22Rv1 (cell line): ENCODE results near the gene KCNQ4.

Experiments
- ZFX ChIP-seq: fragments of 450-650 bp; IDR thresholded peaks from 2 replicates; pipeline ENCODE4 v1.6.1; 2017; ENCODE audit warnings: antibody characterized with exemption, borderline replicate concordance
- TF ChIP-seq, protein P1 (sequence below): fragments of 450-650 bp; IDR thresholded peaks from 2 replicates; pipeline ENCODE4 v1.5.1; 2017; ENCODE audit warnings: mild to moderate bottlenecking

DNA sequence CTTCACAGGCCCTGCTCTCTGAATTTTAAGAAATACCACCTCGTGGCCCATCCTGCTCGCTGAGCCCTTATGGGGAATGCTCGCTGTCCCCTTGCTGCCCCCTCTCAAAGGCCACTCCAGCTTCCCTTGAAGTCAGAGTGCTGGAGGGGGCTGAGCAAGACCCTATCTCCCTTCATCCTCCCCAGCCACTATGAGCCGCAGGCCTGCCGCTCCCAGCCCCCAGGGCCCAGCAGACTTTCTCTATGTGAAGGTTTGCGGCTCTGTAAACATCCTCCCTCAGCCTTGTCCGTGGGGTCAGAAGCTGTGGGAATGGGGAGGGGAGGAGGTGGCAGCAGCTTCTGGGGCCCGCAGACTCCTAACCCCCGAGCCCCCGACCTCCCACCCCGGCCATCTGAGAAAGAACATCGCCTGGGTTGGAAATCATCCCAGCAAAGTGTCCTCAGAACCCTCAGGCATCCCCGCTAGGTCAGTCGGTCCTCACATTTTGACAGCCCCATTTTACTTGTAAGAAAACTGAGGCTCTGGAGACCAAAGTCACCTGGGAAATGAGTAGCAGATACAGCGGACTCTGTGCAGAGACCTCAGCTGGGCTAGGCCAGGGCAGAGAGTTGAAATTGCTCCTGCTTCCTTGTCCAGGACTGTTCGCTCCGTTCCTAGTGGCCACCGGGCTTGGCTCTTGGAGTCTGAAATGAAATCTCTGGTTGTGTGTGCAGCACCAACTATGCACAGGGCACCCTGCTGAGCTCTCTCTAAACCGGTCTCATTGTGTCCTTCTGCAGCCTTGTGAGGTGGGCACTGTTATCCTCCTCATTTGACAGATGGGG lies 4.4 kb downstream of the KCNQ4 start:
- TF ChIP-seq, protein P1, sequence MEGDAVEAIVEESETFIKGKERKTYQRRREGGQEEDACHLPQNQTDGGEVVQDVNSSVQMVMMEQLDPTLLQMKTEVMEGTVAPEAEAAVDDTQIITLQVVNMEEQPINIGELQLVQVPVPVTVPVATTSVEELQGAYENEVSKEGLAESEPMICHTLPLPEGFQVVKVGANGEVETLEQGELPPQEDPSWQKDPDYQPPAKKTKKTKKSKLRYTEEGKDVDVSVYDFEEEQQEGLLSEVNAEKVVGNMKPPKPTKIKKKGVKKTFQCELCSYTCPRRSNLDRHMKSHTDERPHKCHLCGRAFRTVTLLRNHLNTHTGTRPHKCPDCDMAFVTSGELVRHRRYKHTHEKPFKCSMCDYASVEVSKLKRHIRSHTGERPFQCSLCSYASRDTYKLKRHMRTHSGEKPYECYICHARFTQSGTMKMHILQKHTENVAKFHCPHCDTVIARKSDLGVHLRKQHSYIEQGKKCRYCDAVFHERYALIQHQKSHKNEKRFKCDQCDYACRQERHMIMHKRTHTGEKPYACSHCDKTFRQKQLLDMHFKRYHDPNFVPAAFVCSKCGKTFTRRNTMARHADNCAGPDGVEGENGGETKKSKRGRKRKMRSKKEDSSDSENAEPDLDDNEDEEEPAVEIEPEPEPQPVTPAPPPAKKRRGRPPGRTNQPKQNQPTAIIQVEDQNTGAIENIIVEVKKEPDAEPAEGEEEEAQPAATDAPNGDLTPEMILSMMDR: no peak
- no peak for TF ChIP-seq ZFX
